ENCODE measurements around the gene SOX6. TPM values are rescaled to one million over a fixed set of nuclear protein-coding genes. Genes with fewer than 3 reads are reported as not detected.
"Not testable (repeated sequence)": the region's sequence is repeated elsewhere in the genome, so short reads cannot be mapped to it uniquely, and the experiment has no call there.

The SOX6 gene
- total and polyA plus RNA-seq, 2 of the 13 experiments (the other 11 are each of a cell fraction or from before 2014, with no cell fraction given): 2.6 to 11.2 TPM

GRCh38 chr11:16392616-16393015 lies 36.3 kb upstream of the SOX6 start:
- TF ChIP-seq DNMT1 (CRISPR knock-in tag; IDR thresholded peaks at IDR 0.05): no peak
- TF ChIP-seq ZNF724P (CRISPR knock-in tag; IDR thresholded peaks at IDR 0.05; ENCODE audit: borderline replicate concordance): no peak
- TF ChIP-seq TARDBP (CRISPR knock-in tag; IDR thresholded peaks at IDR 0.05): no peak
- TF ChIP-seq ZNF562 (CRISPR knock-in tag; IDR thresholded peaks at IDR 0.05; ENCODE audit: borderline replicate concordance): no peak
- TF ChIP-seq ZNF512B (CRISPR knock-in tag; IDR thresholded peaks at IDR 0.05; ENCODE audit: borderline replicate concordance): no peak
- no peak for TF ChIP-seq ATF7 (IDR thresholded peaks at IDR 0.05)
- no peak for TF ChIP-seq ATF7 (CRISPR knock-in tag; IDR thresholded peaks at IDR 0.05)
- no peak for TF ChIP-seq BRF2 (CRISPR knock-in tag; IDR thresholded peaks at IDR 0.05)
- Histone ChIP-seq H3K27me3 (ENCODE audit: control insufficient read depth in 1 of 2, insufficient read depth in 2 of 2, low read length in 2 of 2) (no peaks in the 10 kb centered on the region), H3K79me2 (ENCODE audit: insufficient read depth, low read length) (no peaks in the 10 kb centered on the region), H3K4me3 (replicated peaks in 1 of 3; ENCODE audit: insufficient read depth in 1 of 3, low read depth in 2 of 3, low read length in 3 of 3) (no peak overlapping the region), H3K9ac (ENCODE audit: insufficient read depth, low read depth, low read length) (no peak overlapping the region), H3K27ac (ENCODE audit: extremely low read length, insufficient read depth, low read length) (no peak overlapping the region), H3K36me3 (replicated peaks in 1 of 2; ENCODE audit: control insufficient read depth in 1 of 2, insufficient read depth in 2 of 2, low read length in 2 of 2) (no peaks in the 10 kb centered on the region), H3K9me3 (ENCODE audit: low read length) (no peaks in the 10 kb centered on the region), H3K4me1 (ENCODE audit: insufficient read depth, low read length) (peaks cover 11% of the 10 kb centered on the region), H4K20me1 (ENCODE audit: insufficient read depth, low read length) (no peaks in the 10 kb centered on the region), H2AFZ (ENCODE audit: low read length) (no peak overlapping the region), H3K4me2 (ENCODE audit: low read depth, low read length) (no peak overlapping the region)
- DNase-seq (ENCODE audit: low spot score): no peak
- no peak for FAIRE-seq
- no TSS peak for BruUV-seq (replicated peaks)
- POLR2A ChIA-PET: no interaction called here
- CTCF ChIA-PET (ENCODE audit: low intra/inter-chr PET ratio, low total read pairs): no interaction called here
- in situ Hi-C loops (cut with HindIII; ENCODE audit: extremely low pct_ligation_motif_present, low pct_unique_long_range_greater_than_20kb) (no loop called here), intact Hi-C loops (cut with micrococcal nuclease; ENCODE audit: unreplicated experiment) (no loop called here)
- no peak for ATAC-seq

- H3K4me3 ChIP-seq (replicated peaks in 1 of 3; ENCODE audit: insufficient read depth in 1 of 3, low read depth in 2 of 3, low read length in 3 of 3); POLR2A ChIA-PET; FAIRE-seq; H3K79me2 ChIP-seq (ENCODE audit: insufficient read depth, low read length); BruUV-seq (replicated peaks); H3K27ac ChIP-seq (ENCODE audit: extremely low read length, insufficient read depth, low read length); in situ Hi-C loops (cut with HindIII; ENCODE audit: extremely low pct_ligation_motif_present, low pct_unique_long_range_greater_than_20kb); intact Hi-C loops (cut with micrococcal nuclease; ENCODE audit: unreplicated experiment); H3K4me2 ChIP-seq (ENCODE audit: low read depth, low read length); H3K9ac ChIP-seq (ENCODE audit: insufficient read depth, low read depth, low read length); H3K4me1 ChIP-seq (ENCODE audit: insufficient read depth, low read length); CTCF ChIA-PET (ENCODE audit: low intra/inter-chr PET ratio, low total read pairs); H4K20me1 ChIP-seq (ENCODE audit: insufficient read depth, low read length); ATAC-seq; H3K27me3 ChIP-seq (ENCODE audit: control insufficient read depth in 1 of 2, insufficient read depth in 2 of 2, low read length in 2 of 2); H3K9me3 ChIP-seq (ENCODE audit: low read length); H2AFZ ChIP-seq (ENCODE audit: low read length); DNase-seq (ENCODE audit: low spot score); H3K36me3 ChIP-seq (replicated peaks in 1 of 2; ENCODE audit: control insufficient read depth in 1 of 2, insufficient read depth in 2 of 2, low read length in 2 of 2): not testable (repeated sequence)
- WGBS (ENCODE audit: low lambda C conversion rate): 28% methylated on average over 2 of the region's 2 CpGs
Measured at GRCh38 chr11:16390826-16391225, 34.5 kb upstream of the SOX6 start.
